Measurements from ENCODE around the gene OR10A4. TPM values are rescaled to one million over a fixed set of nuclear protein-coding genes. Genes with fewer than 3 reads are reported as not detected.

OR10A4 gene
- total RNA-seq, 1 experiment from 2014 or later, result not detected

DNA sequence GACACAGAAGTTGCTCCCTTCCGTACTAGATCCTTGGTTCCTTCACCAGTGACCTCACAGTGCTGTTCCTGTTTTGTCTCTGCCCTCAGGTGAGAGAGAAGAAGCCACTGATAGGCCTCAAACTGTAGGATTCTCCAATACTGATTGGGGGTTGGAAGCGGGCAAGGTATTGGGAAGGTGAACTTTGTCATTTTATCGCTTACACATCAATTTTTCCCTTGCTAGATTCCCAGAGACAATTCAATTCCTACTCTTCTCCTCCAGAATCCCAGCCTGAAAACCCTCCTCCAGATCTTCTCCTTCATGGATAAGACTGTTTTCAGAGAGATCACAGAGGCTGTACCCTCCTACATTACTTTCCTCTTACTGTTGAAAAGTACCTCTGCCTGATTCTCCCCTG, 35.0 kb downstream of the OR10A4 start:
- no peaks in the 10 kb centered on the region for H3K36me3 Mint-ChIP-seq (ENCODE audit: insufficient read depth, unreplicated experiment)
- no peak overlapping the region for H3K27ac Mint-ChIP-seq (ENCODE audit: unreplicated experiment)
- BruUV-seq (replicated peaks), result no TSS peak
- ChIA-PET CTCF (no interaction called here), POLR2A (no interaction called here)
- TF ChIP-seq, protein P1, sequence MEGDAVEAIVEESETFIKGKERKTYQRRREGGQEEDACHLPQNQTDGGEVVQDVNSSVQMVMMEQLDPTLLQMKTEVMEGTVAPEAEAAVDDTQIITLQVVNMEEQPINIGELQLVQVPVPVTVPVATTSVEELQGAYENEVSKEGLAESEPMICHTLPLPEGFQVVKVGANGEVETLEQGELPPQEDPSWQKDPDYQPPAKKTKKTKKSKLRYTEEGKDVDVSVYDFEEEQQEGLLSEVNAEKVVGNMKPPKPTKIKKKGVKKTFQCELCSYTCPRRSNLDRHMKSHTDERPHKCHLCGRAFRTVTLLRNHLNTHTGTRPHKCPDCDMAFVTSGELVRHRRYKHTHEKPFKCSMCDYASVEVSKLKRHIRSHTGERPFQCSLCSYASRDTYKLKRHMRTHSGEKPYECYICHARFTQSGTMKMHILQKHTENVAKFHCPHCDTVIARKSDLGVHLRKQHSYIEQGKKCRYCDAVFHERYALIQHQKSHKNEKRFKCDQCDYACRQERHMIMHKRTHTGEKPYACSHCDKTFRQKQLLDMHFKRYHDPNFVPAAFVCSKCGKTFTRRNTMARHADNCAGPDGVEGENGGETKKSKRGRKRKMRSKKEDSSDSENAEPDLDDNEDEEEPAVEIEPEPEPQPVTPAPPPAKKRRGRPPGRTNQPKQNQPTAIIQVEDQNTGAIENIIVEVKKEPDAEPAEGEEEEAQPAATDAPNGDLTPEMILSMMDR (IDR thresholded peaks at IDR 0.05; ENCODE audit: insufficient read depth in 1 of 2, low read depth in 1 of 2, low read length in 1 of 2, severe bottlenecking in 1 of 2, unreplicated experiment in 1 of 2), result no peak
- Histone ChIP-seq H3K4me3 (ENCODE audit: low read depth, low read length) (no peak overlapping the region), H3K36me3 (ENCODE audit: control insufficient read depth, insufficient read depth, low read length) (no peaks in the 10 kb centered on the region), H3K27me3 (replicated peaks; ENCODE audit: control insufficient read depth, insufficient read depth, low read length) (no peaks in the 10 kb centered on the region), H3K4me1 (no peaks in the 10 kb centered on the region), H3K9me3 (no peaks in the 10 kb centered on the region)
- no peak overlapping the region for H3K4me3 Mint-ChIP-seq (ENCODE audit: unreplicated experiment)
- no peaks in the 10 kb centered on the region for H3K4me1 Mint-ChIP-seq (ENCODE audit: low read depth, unreplicated experiment)
- DNase-seq, result no peak
- H3K9me3 Mint-ChIP-seq (ENCODE audit: unreplicated experiment), result no peaks in the 10 kb centered on the region
- intact Hi-C loops (cut with micrococcal nuclease; ENCODE audit: unreplicated experiment), result no loop called here
- H3K27me3 Mint-ChIP-seq (ENCODE audit: insufficient read depth, unreplicated experiment), result no peaks in the 10 kb centered on the region

DNA sequence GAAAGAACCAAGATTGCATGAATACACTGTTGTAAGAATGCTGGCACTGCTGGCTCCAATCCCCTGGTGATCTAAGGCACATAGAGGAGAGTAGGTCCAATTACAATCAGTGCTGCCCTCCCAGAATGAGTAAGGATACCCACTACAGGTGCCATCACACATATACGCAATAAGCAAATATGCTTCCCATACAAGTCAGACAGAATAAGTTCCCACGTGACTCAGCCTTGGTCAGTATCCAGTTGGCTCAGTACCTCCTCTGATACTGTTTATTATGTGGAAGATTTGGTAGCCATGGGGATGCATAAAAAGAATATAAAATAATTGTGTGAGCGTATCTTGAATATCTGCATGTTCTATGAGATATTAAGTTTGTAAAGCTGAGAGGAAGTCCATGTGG, 35.5 kb downstream of the OR10A4 start:
- ChIA-PET CTCF (no interaction called here), POLR2A (no interaction called here)
- no peak overlapping the region for H3K4me3 ChIP-seq (ENCODE audit: low read depth, low read length)
- Mint-ChIP-seq H3K9me3 (ENCODE audit: unreplicated experiment) (no peaks in the 10 kb centered on the region), H3K36me3 (ENCODE audit: insufficient read depth, unreplicated experiment) (no peaks in the 10 kb centered on the region), H3K4me3 (ENCODE audit: unreplicated experiment) (no peak overlapping the region), H3K4me1 (ENCODE audit: low read depth, unreplicated experiment) (no peaks in the 10 kb centered on the region), H3K27me3 (ENCODE audit: insufficient read depth, unreplicated experiment) (no peaks in the 10 kb centered on the region), H3K27ac (ENCODE audit: unreplicated experiment) (no peak overlapping the region)
- no TSS peak for BruUV-seq (replicated peaks)
- no peaks in the 10 kb centered on the region for H3K27me3 ChIP-seq (replicated peaks; ENCODE audit: control insufficient read depth, insufficient read depth, low read length)
- H3K36me3 ChIP-seq (ENCODE audit: control insufficient read depth, insufficient read depth, low read length), result no peaks in the 10 kb centered on the region
- no peaks in the 10 kb centered on the region for H3K4me1 ChIP-seq
- H3K9me3 ChIP-seq, result no peaks in the 10 kb centered on the region
- intact Hi-C loops (cut with micrococcal nuclease; ENCODE audit: unreplicated experiment), result no loop called here
- TF ChIP-seq, protein P1 (IDR thresholded peaks at IDR 0.05; ENCODE audit: insufficient read depth in 1 of 2, low read depth in 1 of 2, low read length in 1 of 2, severe bottlenecking in 1 of 2, unreplicated experiment in 1 of 2), result no peak
- DNase-seq, result no peak

DNA sequence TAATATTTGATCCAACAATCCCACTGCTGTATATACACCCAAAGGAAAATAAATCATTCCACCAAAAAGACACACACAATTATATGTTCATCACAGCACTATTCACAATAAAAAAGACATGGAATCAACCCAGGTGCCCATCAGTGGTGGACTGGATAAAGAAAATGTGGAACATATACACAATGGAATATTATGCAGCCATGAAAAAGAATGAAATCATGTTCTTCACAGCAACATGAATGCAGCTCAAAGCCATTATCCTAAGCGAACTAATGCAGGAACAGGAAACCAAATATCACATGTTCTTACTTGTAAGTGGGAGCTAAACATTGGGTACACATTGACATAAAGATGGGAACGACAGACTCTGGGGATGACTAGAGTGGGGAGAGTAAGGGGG, 43.3 kb downstream of the OR10A4 start:
- POLR2A ChIA-PET, result no interaction called here
- TF ChIP-seq, protein P1 (IDR thresholded peaks at IDR 0.05; ENCODE audit: insufficient read depth in 1 of 2, low read depth in 1 of 2, low read length in 1 of 2, severe bottlenecking in 1 of 2, unreplicated experiment in 1 of 2), result no peak
- no peaks in the 10 kb centered on the region for H3K4me1 Mint-ChIP-seq (ENCODE audit: low read depth, unreplicated experiment)
- CTCF ChIA-PET, result no interaction called here
- intact Hi-C loops (cut with micrococcal nuclease; ENCODE audit: unreplicated experiment), result no loop called here
- peaks cover 8% of the 10 kb centered on the region for H3K27me3 Mint-ChIP-seq (ENCODE audit: insufficient read depth, unreplicated experiment)
- Histone ChIP-seq H3K9me3 (no peaks in the 10 kb centered on the region; the same call in 1 of the 2 replicates), H3K4me1 (no peaks in the 10 kb centered on the region), H3K36me3 (ENCODE audit: control insufficient read depth, insufficient read depth, low read length) (no peaks in the 10 kb centered on the region), H3K27me3 (replicated peaks; ENCODE audit: control insufficient read depth, insufficient read depth, low read length) (no peaks in the 10 kb centered on the region), H3K4me3 (ENCODE audit: low read depth, low read length) (no peak overlapping the region)
- H3K36me3 Mint-ChIP-seq (ENCODE audit: insufficient read depth, unreplicated experiment), result no peaks in the 10 kb centered on the region
- no peaks in the 10 kb centered on the region for H3K9me3 Mint-ChIP-seq (ENCODE audit: unreplicated experiment)
- DNase-seq, result no peak
- BruUV-seq (replicated peaks), result no TSS peak
- no peak overlapping the region for H3K4me3 Mint-ChIP-seq (ENCODE audit: unreplicated experiment)
- H3K27ac Mint-ChIP-seq (ENCODE audit: unreplicated experiment), result no peak overlapping the region
